Neutrophil (primary cell): ENCODE results near the gene IL7R.

Experiments
- H3K27ac ChIP-seq: fragments of 200-600 bp; sonication (generic); 2 replicates; pipeline ENCODE4 v1.5.1; 2016; ENCODE audit warnings: mild to moderate bottlenecking, moderate library complexity
- H3K27me3 ChIP-seq: fragments of 200-600 bp; sonication (generic); 2 replicates; pipeline ENCODE4 v1.6.0; 2016; ENCODE audit warnings: mild to moderate bottlenecking
- H3K36me3 ChIP-seq: fragments of 200-600 bp; sonication (generic); 2 replicates; pipeline ENCODE4 v1.5.1; 2017
- H3K4me1 ChIP-seq, 2 experiments: fragments of 200-600 bp in 1 of 2; sonication (generic) in 1 of 2; 1 replicate in 1 of 2; 2 replicates in 1 of 2; pipeline versions ENCODE4 v1.5.1 to v1.6.1; 2013 to 2016; ENCODE audit warnings: low read depth in 1 of 2, low read length in 1 of 2, mild to moderate bottlenecking in 1 of 2, moderate library complexity in 1 of 2; ENCODE audit not compliant: control insufficient read depth in 1 of 2, insufficient read depth in 1 of 2
- H3K4me3 ChIP-seq, 2 experiments: fragments of 200-600 bp in 1 of 2; sonication (generic) in 1 of 2; 1 replicate in 1 of 2; 2 replicates in 1 of 2; pipeline ENCODE4 v1.5.1; 2013 to 2016; ENCODE audit warnings: low read depth in 1 of 2, low read length in 1 of 2, mild to moderate bottlenecking in 1 of 2, moderate library complexity in 1 of 2
- H3K9me3 ChIP-seq: fragments of 200-600 bp; sonication (generic); 2 replicates; pipeline ENCODE4 v1.5.1; 2016
- CTCF ChIP-seq: fragments of 200-600 bp; sonication (generic); IDR thresholded peaks from 2 replicates; pipeline ENCODE4 v1.5.1; 2016; ENCODE audit warnings: antibody characterized with exemption

IL7R gene

GRCh38 chr5:35847491-35847890, 9.2 kb upstream of the IL7R start:
- H3K4me1 ChIP-seq = no peaks in the 10 kb centered on the region
- no peak overlapping the region for H3K27ac ChIP-seq
- H3K27me3 ChIP-seq = no peaks in the 10 kb centered on the region
- H3K9me3 ChIP-seq = no peaks in the 10 kb centered on the region
- H3K36me3 ChIP-seq = no peaks in the 10 kb centered on the region
- TF ChIP-seq CTCF = no peak
- H3K4me3 ChIP-seq = no peak overlapping the region

- no peaks in the 10 kb centered on the region for H3K27me3 ChIP-seq
- no peaks in the 10 kb centered on the region for H3K36me3 ChIP-seq
- H3K9me3 ChIP-seq = no peaks in the 10 kb centered on the region
- TF ChIP-seq CTCF = no peak
- no peak overlapping the region for H3K4me3 ChIP-seq
- no peak overlapping the region for H3K27ac ChIP-seq
- H3K4me1 ChIP-seq = no peaks in the 10 kb centered on the region
Observed at GRCh38 chr5:35847961-35848360, 8.7 kb upstream of the IL7R start.

- no peak overlapping the region for H3K27ac ChIP-seq
- H3K27me3 ChIP-seq = no peaks in the 10 kb centered on the region
- H3K4me3 ChIP-seq = no peak overlapping the region
- H3K36me3 ChIP-seq = no peaks in the 10 kb centered on the region
- TF ChIP-seq CTCF = no peak
- no peaks in the 10 kb centered on the region for H3K4me1 ChIP-seq
- H3K9me3 ChIP-seq = no peaks in the 10 kb centered on the region
Observed at GRCh38 chr5:35849860-35850259, 6.8 kb upstream of the IL7R start.

- H3K27ac ChIP-seq = no peak overlapping the region
- H3K36me3 ChIP-seq = no peaks in the 10 kb centered on the region
- no peak overlapping the region for H3K4me3 ChIP-seq
- TF ChIP-seq CTCF = no peak
- no peaks in the 10 kb centered on the region for H3K4me1 ChIP-seq
- H3K9me3 ChIP-seq = no peaks in the 10 kb centered on the region
- no peaks in the 10 kb centered on the region for H3K27me3 ChIP-seq
Observed at GRCh38 chr5:35850967-35851680, 5.6 kb upstream of the IL7R start.

GRCh38 chr5:35852084-35852734, 4.5 kb upstream of the IL7R start:
- Histone ChIP-seq H3K27ac (no peak overlapping the region), H3K4me1 (no peaks in the 10 kb centered on the region)
- TF ChIP-seq CTCF = no peak

More at GRCh38 chr5:35852084-35852734, 4.5 kb upstream of the IL7R start:
- H3K4me3 ChIP-seq = no peak overlapping the region
- H3K27me3 ChIP-seq = no peaks in the 10 kb centered on the region
- no peaks in the 10 kb centered on the region for H3K9me3 ChIP-seq
- H3K36me3 ChIP-seq = no peaks in the 10 kb centered on the region
